K562 (cell line): ENCODE data around the gene CTIF. TPM values are rescaled to one million over a fixed set of nuclear protein-coding genes. Genes with fewer than 3 reads are reported as not detected.

Experiments
- ETS2 ChIP-seq: IDR thresholded peaks from 2 replicates; pipeline ENCODE4 v1.6.1; 2016; ENCODE audit warnings: borderline replicate concordance, missing genetic modification characterization, mild to moderate bottlenecking, moderate library complexity, missing compliant biosample characterization; ENCODE audit not compliant: poor library complexity, severe bottlenecking
- FOXJ2 ChIP-seq: fragments of 200-800 bp; sonication (Bioruptor generic); IDR thresholded peaks from 2 replicates; pipeline ENCODE4 v1.6.1; 2016; ENCODE audit warnings: missing genetic modification characterization, missing compliant biosample characterization
- GABPB2 ChIP-seq: fragments of 250-450 bp; sonication (Bioruptor Pico); conservative IDR thresholded peaks from 2 replicates; pipeline ENCODE4 v1.5.1; 2021; ENCODE audit warnings: mild to moderate bottlenecking
- SOX6 ChIP-seq: fragments of 450-650 bp; IDR thresholded peaks from 2 replicates; pipeline ENCODE4 v1.6.1; 2014; ENCODE audit warnings: mild to moderate bottlenecking
- TCF7L2 ChIP-seq: fragments of 150-350 bp; IDR thresholded peaks from 2 replicates; pipeline ENCODE4 v1.6.1; 2016; ENCODE audit warnings: low read depth, mild to moderate bottlenecking, low read length, moderate library complexity
- TEAD4 ChIP-seq, 2 experiments: sonication (generic) in 1 of 2; formaldehyde crosslinking in 1 of 2; IDR thresholded peaks; 2 replicates each; pipeline versions ENCODE4 v1.6.1 to v1.8.0; 2012 to 2022; ENCODE audit warnings: borderline replicate concordance in 1 of 2, inconsistent platforms in 1 of 2, low read length in 1 of 2, mild to moderate bottlenecking in 1 of 2, missing genetic modification reagents in 1 of 2
- WHSC1 ChIP-seq: IDR thresholded peaks from one replicate; pipeline ENCODE4 v1.6.1; 2012; ENCODE audit warnings: low read length, control low read depth, inconsistent platforms
- ZEB2 ChIP-seq: fragments of 450-650 bp; IDR thresholded peaks from 2 replicates; pipeline ENCODE4 v1.6.1; 2016
- ZNF165 ChIP-seq: fragments of 250-450 bp; sonication (Bioruptor Pico); IDR thresholded peaks from 2 replicates; pipeline ENCODE4 v1.4.0; 2020; ENCODE audit warnings: borderline replicate concordance
- ZNF507 ChIP-seq: conservative IDR thresholded peaks from 2 replicates; pipeline ENCODE4 v1.6.1; 2017; ENCODE audit warnings: missing genetic modification characterization, missing compliant biosample characterization
- polyA plus RNA-seq, 8 experiments: library from polyadenylated mRNA; depleted of rRNA in 4 of 8; stranded (reverse) in 5 of 8; unstranded in 3 of 8; fragments of >200 nt; fragmentation: Nextera tagmentation in 2 of 8; fragmentation: Illumina TruSeq in 1 of 8; extraction: Ambion mirVana in 2 of 8; extraction: Trizol in 1 of 8; gene quantifications; 2 replicates each; pipeline versions ENCODE4 v1.2.1 to v1.2.3, GENCODE V29; 2011 to 2014; ENCODE audit warnings: inconsistent platforms in 1 of 8, missing spikeins in 1 of 8
- total RNA-seq, 7 experiments: library from RNA; depleted of rRNA in 6 of 7; stranded (reverse); fragments of >200 nt in 6 of 7; fragmentation: Illumina TruSeq in 2 of 7; extraction: Trizol in 2 of 7; gene quantifications; 2 replicates each; pipeline versions ENCODE4 v1.2.1 to v1.2.3, GENCODE V29; 2011 to 2021; ENCODE audit warnings: low replicate concordance in 1 of 7
- TF ChIP-seq, protein P1 (sequence below): sonication (generic); formaldehyde crosslinking; IDR thresholded peaks from 2 replicates; pipeline ENCODE4 v1.8.1; 2023; ENCODE audit warnings: missing genetic modification reagents, mild to moderate bottlenecking, borderline replicate concordance
- TF ChIP-seq, protein P2 (sequence below): fragments of 250-450 bp; sonication (Bioruptor Pico); IDR thresholded peaks from 2 replicates; pipeline ENCODE4 v1.5.0; 2020; ENCODE audit warnings: mild to moderate bottlenecking, borderline replicate concordance
- TF ChIP-seq, protein P3 (sequence below): fragments of 200-800 bp; sonication (Bioruptor generic); IDR thresholded peaks from 2 replicates; pipeline ENCODE4 v1.6.1; 2016; ENCODE audit warnings: missing genetic modification characterization, missing compliant biosample characterization

The CTIF gene
- total and polyA plus RNA-seq, 9 of the 15 experiments (the other 6 are each of a cell fraction or from before 2014, with no cell fraction given), result 0.17 to 11.5 (median 2.2) TPM

DNA sequence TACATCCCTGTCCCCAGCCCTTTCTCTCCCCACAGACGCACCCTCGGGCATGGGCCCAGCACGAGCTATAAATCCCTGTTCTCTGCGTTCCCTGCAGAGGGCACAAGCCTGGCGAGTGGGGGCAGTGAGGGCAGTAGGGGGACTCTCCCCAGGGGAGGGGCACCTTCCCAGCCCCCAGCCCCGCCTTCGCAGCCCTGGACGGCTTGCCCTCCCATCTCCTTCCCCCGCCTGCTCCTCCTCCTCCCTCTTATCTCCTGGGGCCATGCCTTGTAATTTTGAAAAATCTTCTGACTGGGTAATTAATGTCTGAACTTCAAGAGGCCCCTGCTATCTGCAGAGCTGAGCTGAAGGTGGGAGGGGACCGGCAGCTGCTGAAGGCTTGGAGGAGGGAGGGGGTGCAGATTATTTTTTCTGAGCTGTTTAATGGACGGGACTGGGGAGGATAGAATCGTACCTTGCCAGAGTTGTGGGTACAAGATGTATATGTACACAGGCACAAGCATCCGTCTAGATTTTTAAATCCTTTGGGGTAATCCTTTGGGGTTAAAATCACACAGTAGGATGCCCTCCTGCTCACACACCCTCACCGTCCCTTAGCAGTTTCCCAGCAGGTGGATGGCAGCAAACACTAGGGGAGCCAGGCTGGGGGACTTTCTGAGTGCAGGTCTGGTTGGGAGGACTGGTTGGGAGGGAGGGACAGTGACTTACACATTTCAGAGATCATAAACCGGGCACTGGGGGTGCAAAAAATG is 290.0 kb downstream of the CTIF start (continued):
- TF ChIP-seq FOXJ2 (tag) (no peak), ZNF165 (CRISPR knock-in tag) (no peak), GABPB2 (CRISPR knock-in tag) (no peak), ZNF507 (tag) (no peak), ETS2 (tag) (no peak), TEAD4 (IDR thresholded peaks at IDR 0.05; ENCODE audit: low read length) (peak; percentile 91), TEAD4 (CRISPR knock-in tag; IDR thresholded peaks at IDR 0.05; ENCODE audit: borderline replicate concordance) (no peak), TCF7L2 (no peak), ZEB2 (0 out of 2 replicates have a peak, but pooled peaks have one; percentile 34), WHSC1 (no peak), SOX6 (peak; percentile 66)
- TF ChIP-seq, protein P1, sequence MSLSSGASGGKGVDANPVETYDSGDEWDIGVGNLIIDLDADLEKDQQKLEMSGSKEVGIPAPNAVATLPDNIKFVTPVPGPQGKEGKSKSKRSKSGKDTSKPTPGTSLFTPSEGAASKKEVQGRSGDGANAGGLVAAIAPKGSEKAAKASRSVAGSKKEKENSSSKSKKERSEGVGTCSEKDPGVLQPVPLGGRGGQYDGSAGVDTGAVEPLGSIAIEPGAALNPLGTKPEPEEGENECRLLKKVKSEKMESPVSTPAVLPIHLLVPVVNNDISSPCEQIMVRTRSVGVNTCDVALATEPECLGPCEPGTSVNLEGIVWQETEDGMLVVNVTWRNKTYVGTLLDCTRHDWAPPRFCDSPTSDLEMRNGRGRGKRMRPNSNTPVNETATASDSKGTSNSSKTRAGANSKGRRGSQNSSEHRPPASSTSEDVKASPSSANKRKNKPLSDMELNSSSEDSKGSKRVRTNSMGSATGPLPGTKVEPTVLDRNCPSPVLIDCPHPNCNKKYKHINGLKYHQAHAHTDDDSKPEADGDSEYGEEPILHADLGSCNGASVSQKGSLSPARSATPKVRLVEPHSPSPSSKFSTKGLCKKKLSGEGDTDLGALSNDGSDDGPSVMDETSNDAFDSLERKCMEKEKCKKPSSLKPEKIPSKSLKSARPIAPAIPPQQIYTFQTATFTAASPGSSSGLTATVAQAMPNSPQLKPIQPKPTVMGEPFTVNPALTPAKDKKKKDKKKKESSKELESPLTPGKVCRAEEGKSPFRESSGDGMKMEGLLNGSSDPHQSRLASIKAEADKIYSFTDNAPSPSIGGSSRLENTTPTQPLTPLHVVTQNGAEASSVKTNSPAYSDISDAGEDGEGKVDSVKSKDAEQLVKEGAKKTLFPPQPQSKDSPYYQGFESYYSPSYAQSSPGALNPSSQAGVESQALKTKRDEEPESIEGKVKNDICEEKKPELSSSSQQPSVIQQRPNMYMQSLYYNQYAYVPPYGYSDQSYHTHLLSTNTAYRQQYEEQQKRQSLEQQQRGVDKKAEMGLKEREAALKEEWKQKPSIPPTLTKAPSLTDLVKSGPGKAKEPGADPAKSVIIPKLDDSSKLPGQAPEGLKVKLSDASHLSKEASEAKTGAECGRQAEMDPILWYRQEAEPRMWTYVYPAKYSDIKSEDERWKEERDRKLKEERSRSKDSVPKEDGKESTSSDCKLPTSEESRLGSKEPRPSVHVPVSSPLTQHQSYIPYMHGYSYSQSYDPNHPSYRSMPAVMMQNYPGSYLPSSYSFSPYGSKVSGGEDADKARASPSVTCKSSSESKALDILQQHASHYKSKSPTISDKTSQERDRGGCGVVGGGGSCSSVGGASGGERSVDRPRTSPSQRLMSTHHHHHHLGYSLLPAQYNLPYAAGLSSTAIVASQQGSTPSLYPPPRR (CRISPR knock-in tag), result no peak
- TF ChIP-seq, protein P2, sequence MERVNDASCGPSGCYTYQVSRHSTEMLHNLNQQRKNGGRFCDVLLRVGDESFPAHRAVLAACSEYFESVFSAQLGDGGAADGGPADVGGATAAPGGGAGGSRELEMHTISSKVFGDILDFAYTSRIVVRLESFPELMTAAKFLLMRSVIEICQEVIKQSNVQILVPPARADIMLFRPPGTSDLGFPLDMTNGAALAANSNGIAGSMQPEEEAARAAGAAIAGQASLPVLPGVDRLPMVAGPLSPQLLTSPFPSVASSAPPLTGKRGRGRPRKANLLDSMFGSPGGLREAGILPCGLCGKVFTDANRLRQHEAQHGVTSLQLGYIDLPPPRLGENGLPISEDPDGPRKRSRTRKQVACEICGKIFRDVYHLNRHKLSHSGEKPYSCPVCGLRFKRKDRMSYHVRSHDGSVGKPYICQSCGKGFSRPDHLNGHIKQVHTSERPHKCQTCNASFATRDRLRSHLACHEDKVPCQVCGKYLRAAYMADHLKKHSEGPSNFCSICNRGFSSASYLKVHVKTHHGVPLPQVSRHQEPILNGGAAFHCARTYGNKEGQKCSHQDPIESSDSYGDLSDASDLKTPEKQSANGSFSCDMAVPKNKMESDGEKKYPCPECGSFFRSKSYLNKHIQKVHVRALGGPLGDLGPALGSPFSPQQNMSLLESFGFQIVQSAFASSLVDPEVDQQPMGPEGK, result no peak
- TF ChIP-seq, protein P3, sequence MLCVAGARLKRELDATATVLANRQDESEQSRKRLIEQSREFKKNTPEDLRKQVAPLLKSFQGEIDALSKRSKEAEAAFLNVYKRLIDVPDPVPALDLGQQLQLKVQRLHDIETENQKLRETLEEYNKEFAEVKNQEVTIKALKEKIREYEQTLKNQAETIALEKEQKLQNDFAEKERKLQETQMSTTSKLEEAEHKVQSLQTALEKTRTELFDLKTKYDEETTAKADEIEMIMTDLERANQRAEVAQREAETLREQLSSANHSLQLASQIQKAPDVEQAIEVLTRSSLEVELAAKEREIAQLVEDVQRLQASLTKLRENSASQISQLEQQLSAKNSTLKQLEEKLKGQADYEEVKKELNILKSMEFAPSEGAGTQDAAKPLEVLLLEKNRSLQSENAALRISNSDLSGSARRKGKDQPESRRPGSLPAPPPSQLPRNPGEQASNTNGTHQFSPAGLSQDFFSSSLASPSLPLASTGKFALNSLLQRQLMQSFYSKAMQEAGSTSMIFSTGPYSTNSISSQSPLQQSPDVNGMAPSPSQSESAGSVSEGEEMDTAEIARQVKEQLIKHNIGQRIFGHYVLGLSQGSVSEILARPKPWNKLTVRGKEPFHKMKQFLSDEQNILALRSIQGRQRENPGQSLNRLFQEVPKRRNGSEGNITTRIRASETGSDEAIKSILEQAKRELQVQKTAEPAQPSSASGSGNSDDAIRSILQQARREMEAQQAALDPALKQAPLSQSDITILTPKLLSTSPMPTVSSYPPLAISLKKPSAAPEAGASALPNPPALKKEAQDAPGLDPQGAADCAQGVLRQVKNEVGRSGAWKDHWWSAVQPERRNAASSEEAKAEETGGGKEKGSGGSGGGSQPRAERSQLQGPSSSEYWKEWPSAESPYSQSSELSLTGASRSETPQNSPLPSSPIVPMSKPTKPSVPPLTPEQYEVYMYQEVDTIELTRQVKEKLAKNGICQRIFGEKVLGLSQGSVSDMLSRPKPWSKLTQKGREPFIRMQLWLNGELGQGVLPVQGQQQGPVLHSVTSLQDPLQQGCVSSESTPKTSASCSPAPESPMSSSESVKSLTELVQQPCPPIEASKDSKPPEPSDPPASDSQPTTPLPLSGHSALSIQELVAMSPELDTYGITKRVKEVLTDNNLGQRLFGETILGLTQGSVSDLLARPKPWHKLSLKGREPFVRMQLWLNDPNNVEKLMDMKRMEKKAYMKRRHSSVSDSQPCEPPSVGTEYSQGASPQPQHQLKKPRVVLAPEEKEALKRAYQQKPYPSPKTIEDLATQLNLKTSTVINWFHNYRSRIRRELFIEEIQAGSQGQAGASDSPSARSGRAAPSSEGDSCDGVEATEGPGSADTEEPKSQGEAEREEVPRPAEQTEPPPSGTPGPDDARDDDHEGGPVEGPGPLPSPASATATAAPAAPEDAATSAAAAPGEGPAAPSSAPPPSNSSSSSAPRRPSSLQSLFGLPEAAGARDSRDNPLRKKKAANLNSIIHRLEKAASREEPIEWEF, result no peak
